Measurements from ENCODE around the gene N4BP3. TPM values are rescaled to one million over a fixed set of nuclear protein-coding genes. Genes with fewer than 3 reads are reported as not detected.

The N4BP3 gene
- total RNA-seq, 1 donor from 2014 or later, result 1.8 TPM

GRCh38 chr5:178090856-178091255, 22.5 kb upstream of the N4BP3 start:
- H3K27me3 ChIP-seq (ENCODE audit: low read depth), result peaks cover 33% of the 10 kb centered on the region
- DNase-seq, result no peak
- intact Hi-C loops (cut with micrococcal nuclease), result no loop called here
- no peak for TF ChIP-seq CTCF (IDR thresholded peaks at IDR 0.05; ENCODE audit: borderline replicate concordance)
- H3K4me3 ChIP-seq, result no peak overlapping the region
- H3K36me3 ChIP-seq, result no peaks in the 10 kb centered on the region
- peaks cover 14% of the 10 kb centered on the region for H3K9me3 ChIP-seq (replicated peaks)
- H3K27ac ChIP-seq (replicated peaks), result no peak overlapping the region
- no peaks in the 10 kb centered on the region for H3K4me1 ChIP-seq

- Histone ChIP-seq H3K27ac (replicated peaks) (no peak overlapping the region), H3K27me3 (ENCODE audit: low read depth) (peaks cover 11% of the 10 kb centered on the region), H3K4me1 (no peaks in the 10 kb centered on the region), H3K9me3 (replicated peaks) (peaks cover 14% of the 10 kb centered on the region), H3K4me3 (no peak overlapping the region), H3K36me3 (no peaks in the 10 kb centered on the region)
- no peak for DNase-seq
- no peak for TF ChIP-seq CTCF (IDR thresholded peaks at IDR 0.05; ENCODE audit: borderline replicate concordance)
- intact Hi-C loops (cut with micrococcal nuclease), result no loop called here
These were observed 20.2 kb upstream of the N4BP3 start for GRCh38 chr5:178093134-178093533.

- intact Hi-C loops (cut with micrococcal nuclease), result no loop called here
- Histone ChIP-seq H3K36me3 (no peaks in the 10 kb centered on the region), H3K4me1 (no peaks in the 10 kb centered on the region), H3K27me3 (ENCODE audit: low read depth) (peaks cover 5% of the 10 kb centered on the region), H3K4me3 (no peak overlapping the region), H3K27ac (replicated peaks) (no peak overlapping the region), H3K9me3 (replicated peaks) (peaks cover 14% of the 10 kb centered on the region)
- no peak for TF ChIP-seq CTCF (IDR thresholded peaks at IDR 0.05; ENCODE audit: borderline replicate concordance)
- no peak for DNase-seq
These were observed 19.0 kb upstream of the N4BP3 start for GRCh38 chr5:178094345-178094744.

GRCh38 chr5:178098685-178099084, 14.6 kb upstream of the N4BP3 start:
- no peaks in the 10 kb centered on the region for H3K9me3 ChIP-seq (replicated peaks)
- no peak for DNase-seq
- no peak overlapping the region for H3K4me3 ChIP-seq
- no peak overlapping the region for H3K27ac ChIP-seq (replicated peaks)
- no peaks in the 10 kb centered on the region for H3K4me1 ChIP-seq
- H3K27me3 ChIP-seq (ENCODE audit: low read depth), result peaks cover 12% of the 10 kb centered on the region
- intact Hi-C loops (cut with micrococcal nuclease), result no loop called here
- no peak for TF ChIP-seq CTCF (IDR thresholded peaks at IDR 0.05; ENCODE audit: borderline replicate concordance)
- no peaks in the 10 kb centered on the region for H3K36me3 ChIP-seq

GRCh38 chr5:178103612-178104011, 9.7 kb upstream of the N4BP3 start:
- no peak overlapping the region for H3K4me3 ChIP-seq
- peaks cover 12% of the 10 kb centered on the region for H3K27me3 ChIP-seq (ENCODE audit: low read depth)
- H3K27ac ChIP-seq (replicated peaks), result no peak overlapping the region
- H3K4me1 ChIP-seq, result no peaks in the 10 kb centered on the region
- no peaks in the 10 kb centered on the region for H3K9me3 ChIP-seq (replicated peaks)
- no peaks in the 10 kb centered on the region for H3K36me3 ChIP-seq
- intact Hi-C loops (cut with micrococcal nuclease), result no loop called here
- no peak for DNase-seq
- TF ChIP-seq CTCF (IDR thresholded peaks at IDR 0.05; ENCODE audit: borderline replicate concordance), result no peak

GRCh38 chr5:178104492-178104891, 8.8 kb upstream of the N4BP3 start:
- H3K36me3 ChIP-seq, result no peaks in the 10 kb centered on the region
- no peaks in the 10 kb centered on the region for H3K4me1 ChIP-seq
- TF ChIP-seq CTCF (IDR thresholded peaks at IDR 0.05; ENCODE audit: borderline replicate concordance), result no peak
- no peak overlapping the region for H3K4me3 ChIP-seq
- DNase-seq, result no peak
- no peaks in the 10 kb centered on the region for H3K9me3 ChIP-seq (replicated peaks)
- H3K27ac ChIP-seq (replicated peaks), result no peak overlapping the region
- intact Hi-C loops (cut with micrococcal nuclease), result no loop called here
- H3K27me3 ChIP-seq (ENCODE audit: low read depth), result peaks cover 5% of the 10 kb centered on the region
